Measurements from ENCODE around the gene BUD23.

GRCh38 chr7:73648593-73649332 lies 34.6 kb upstream of the BUD23 start:
- TF ChIP-seq, protein P1, sequence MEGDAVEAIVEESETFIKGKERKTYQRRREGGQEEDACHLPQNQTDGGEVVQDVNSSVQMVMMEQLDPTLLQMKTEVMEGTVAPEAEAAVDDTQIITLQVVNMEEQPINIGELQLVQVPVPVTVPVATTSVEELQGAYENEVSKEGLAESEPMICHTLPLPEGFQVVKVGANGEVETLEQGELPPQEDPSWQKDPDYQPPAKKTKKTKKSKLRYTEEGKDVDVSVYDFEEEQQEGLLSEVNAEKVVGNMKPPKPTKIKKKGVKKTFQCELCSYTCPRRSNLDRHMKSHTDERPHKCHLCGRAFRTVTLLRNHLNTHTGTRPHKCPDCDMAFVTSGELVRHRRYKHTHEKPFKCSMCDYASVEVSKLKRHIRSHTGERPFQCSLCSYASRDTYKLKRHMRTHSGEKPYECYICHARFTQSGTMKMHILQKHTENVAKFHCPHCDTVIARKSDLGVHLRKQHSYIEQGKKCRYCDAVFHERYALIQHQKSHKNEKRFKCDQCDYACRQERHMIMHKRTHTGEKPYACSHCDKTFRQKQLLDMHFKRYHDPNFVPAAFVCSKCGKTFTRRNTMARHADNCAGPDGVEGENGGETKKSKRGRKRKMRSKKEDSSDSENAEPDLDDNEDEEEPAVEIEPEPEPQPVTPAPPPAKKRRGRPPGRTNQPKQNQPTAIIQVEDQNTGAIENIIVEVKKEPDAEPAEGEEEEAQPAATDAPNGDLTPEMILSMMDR (IDR thresholded peaks at IDR 0.05 in 4 of 5, conservative IDR thresholded peaks at IDR 0.05 in 1 of 5) = no peak
- no peak for TF ChIP-seq POLR2A (IDR thresholded peaks at IDR 0.05)
